Sigmoid colon (tissue), 4 donors: ENCODE measurements around the gene FYN.

ENCODE experiments used
- POLR2A ChIP-seq, 2 donors: fragments of 450-650 bp; IDR thresholded peaks; one replicate each; pipeline ENCODE4 v1.6.1; 2016; ENCODE audit warnings: antibody characterized with exemption in 2 of 2, mild to moderate bottlenecking in 2 of 2, moderate library complexity in 2 of 2
- POLR2AphosphoS5 ChIP-seq, 4 donors: sonication (generic); formaldehyde crosslinking; IDR thresholded peaks; one replicate each; pipeline ENCODE4 v1.6.1; 2017; ENCODE audit warnings: antibody characterized with exemption in 4 of 4
- TF ChIP-seq, protein P1 (sequence below), 4 experiments: fragments of 450-650 bp in 3 of 4; fragments of 200-600 bp in 1 of 4; IDR thresholded peaks; one replicate each; pipeline ENCODE4 v1.5.1; 2016 to 2019; ENCODE audit warnings: antibody characterized with exemption in 4 of 4, mild to moderate bottlenecking in 3 of 4, moderate library complexity in 2 of 4

DNA sequence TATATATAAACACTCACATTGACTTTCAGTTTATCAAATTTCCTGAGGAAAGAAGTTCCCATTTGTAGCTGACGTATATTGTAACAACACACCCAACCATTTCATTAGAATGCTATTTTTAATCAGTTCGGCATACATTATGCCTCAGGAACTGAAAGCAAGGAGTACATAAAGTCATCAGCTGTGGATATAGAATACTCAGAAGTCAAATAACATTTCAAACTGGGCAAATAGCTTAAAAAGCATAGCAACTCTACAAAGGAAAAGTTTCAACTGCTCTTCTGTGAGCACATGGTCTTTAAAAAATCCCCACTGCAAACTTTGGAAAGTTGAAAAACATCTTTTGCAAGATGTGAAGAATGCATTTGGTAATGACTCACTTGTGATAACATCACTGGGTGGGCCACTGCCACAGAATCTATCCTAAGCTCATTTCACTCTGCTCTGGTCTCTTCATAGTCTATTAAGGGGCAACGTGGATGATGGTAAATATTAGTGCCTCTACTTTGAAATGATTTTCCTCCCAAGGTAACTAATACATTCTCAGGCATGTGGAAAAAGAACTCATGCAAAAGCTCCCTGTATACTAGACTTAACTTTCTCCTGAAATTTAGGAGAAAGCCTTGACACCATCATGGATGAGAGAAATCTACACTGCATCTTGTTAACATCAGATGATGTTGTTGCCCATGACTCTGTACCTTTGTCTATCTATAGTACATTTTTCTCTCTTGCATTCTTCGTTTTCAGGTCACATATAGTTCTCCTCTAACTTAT lies 49.2 kb downstream of the FYN start:
- TF ChIP-seq, protein P1, sequence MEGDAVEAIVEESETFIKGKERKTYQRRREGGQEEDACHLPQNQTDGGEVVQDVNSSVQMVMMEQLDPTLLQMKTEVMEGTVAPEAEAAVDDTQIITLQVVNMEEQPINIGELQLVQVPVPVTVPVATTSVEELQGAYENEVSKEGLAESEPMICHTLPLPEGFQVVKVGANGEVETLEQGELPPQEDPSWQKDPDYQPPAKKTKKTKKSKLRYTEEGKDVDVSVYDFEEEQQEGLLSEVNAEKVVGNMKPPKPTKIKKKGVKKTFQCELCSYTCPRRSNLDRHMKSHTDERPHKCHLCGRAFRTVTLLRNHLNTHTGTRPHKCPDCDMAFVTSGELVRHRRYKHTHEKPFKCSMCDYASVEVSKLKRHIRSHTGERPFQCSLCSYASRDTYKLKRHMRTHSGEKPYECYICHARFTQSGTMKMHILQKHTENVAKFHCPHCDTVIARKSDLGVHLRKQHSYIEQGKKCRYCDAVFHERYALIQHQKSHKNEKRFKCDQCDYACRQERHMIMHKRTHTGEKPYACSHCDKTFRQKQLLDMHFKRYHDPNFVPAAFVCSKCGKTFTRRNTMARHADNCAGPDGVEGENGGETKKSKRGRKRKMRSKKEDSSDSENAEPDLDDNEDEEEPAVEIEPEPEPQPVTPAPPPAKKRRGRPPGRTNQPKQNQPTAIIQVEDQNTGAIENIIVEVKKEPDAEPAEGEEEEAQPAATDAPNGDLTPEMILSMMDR (IDR thresholded peaks at IDR 0.05): no peak
- TF ChIP-seq POLR2AphosphoS5 (IDR thresholded peaks at IDR 0.05): no peak
- no peak for TF ChIP-seq POLR2A (IDR thresholded peaks at IDR 0.05)
